Inferior parietal cortex (tissue), 1 donor: ENCODE data around the gene AIDA.
"Not testable (repeated sequence)": the region's sequence is repeated elsewhere in the genome, so short reads cannot be mapped to it uniquely, and the experiment has no call there.

ENCODE experiments used
- DNase-seq: peaks from one replicate; pipeline ENCODE4 v3.0.0-alpha.2; 2016; ENCODE audit errors: extremely low spot score

AIDA gene

GRCh38 chr1:222711319-222712252, 705 bp downstream of the AIDA start:
- DNase-seq: peak; percentile 53

- DNase-seq: no peak
Observed at GRCh38 chr1:222709700-222710153, 2.6 kb downstream of the AIDA start.

GRCh38 chr1:222706815-222707214, 5.5 kb downstream of the AIDA start:
- no peak for DNase-seq

GRCh38 chr1:222704260-222704659, 8.0 kb downstream of the AIDA start:
- DNase-seq: no peak

GRCh38 chr1:222702210-222702609, 10.1 kb downstream of the AIDA start:
- no peak for DNase-seq

GRCh38 chr1:222697826-222698225, 14.5 kb downstream of the AIDA start:
- DNase-seq: no peak

- DNase-seq: no peak
Observed at GRCh38 chr1:222697203-222697602, 15.1 kb downstream of the AIDA start.

- DNase-seq: no peak
Observed at GRCh38 chr1:222696741-222697140, 15.6 kb downstream of the AIDA start.

- no peak for DNase-seq
Observed at GRCh38 chr1:222694927-222695326, 17.4 kb downstream of the AIDA start.

GRCh38 chr1:222691016-222691415, 21.3 kb downstream of the AIDA start:
- no peak for DNase-seq

GRCh38 chr1:222680080-222680479, 32.2 kb downstream of the AIDA start:
- DNase-seq: no peak

- DNase-seq: no peak
Observed at GRCh38 chr1:222670110-222670509, 42.2 kb downstream of the AIDA start.

GRCh38 chr1:222669107-222669506, 43.2 kb downstream of the AIDA start:
- not testable (repeated sequence) for DNase-seq

GRCh38 chr1:222668184-222668583, 44.1 kb downstream of the AIDA start:
- DNase-seq: not testable (repeated sequence)

- no peak for DNase-seq
Observed at GRCh38 chr1:222665964-222666363, 46.3 kb downstream of the AIDA start.

GRCh38 chr1:222663431-222663934, 48.8 kb downstream of the AIDA start:
- no peak for DNase-seq

- no peak for DNase-seq
Observed at GRCh38 chr1:222657899-222658298, 54.4 kb downstream of the AIDA start.

GRCh38 chr1:222656391-222657155, 55.7 kb downstream of the AIDA start:
- no peak for DNase-seq

- DNase-seq: no peak
Observed at GRCh38 chr1:222654849-222655248, 57.4 kb downstream of the AIDA start.

GRCh38 chr1:222653178-222653827, 59.0 kb downstream of the AIDA start:
- DNase-seq: no peak

GRCh38 chr1:222652676-222653075, 59.6 kb downstream of the AIDA start:
- no peak for DNase-seq

- no peak for DNase-seq
Observed at GRCh38 chr1:222644636-222644980, 67.7 kb downstream of the AIDA start.
